Measurements from ENCODE around the gene ANXA6. TPM values are rescaled to one million over a fixed set of nuclear protein-coding genes. Genes with fewer than 3 reads are reported as not detected.

The ANXA6 gene
- total RNA-seq, 2 experiments from 2014 or later: 26.1 to 74.1 TPM

- Histone ChIP-seq H3K9me2 (ENCODE audit: insufficient read depth, low read length) (no peaks in the 10 kb centered on the region), H2AFZ (ENCODE audit: low read length) (no peak overlapping the region; the same call in 1 of the 2 replicates), H3K79me2 (ENCODE audit: insufficient read depth, low read depth, low read length) (peaks cover 3% of the 10 kb centered on the region; the same call in 1 of the 2 replicates), H3K9me3 (ENCODE audit: low read length) (peaks cover 27% of the 10 kb centered on the region), H3K4me3 (ENCODE audit: low read depth, low read length, poor library complexity, severe bottlenecking) (peak overlapping the region; percentile 25), H3K4me2 (ENCODE audit: low read length) (peak overlapping the region; percentile 65), H4K20me1 (ENCODE audit: insufficient read depth, low read length) (no peaks in the 10 kb centered on the region), H3K27ac (ENCODE audit: low read depth, low read length, poor library complexity, severe bottlenecking) (peak overlapping the region; percentile 92), H3K4me1 (ENCODE audit: insufficient read depth, low read length, poor library complexity, severe bottlenecking) (peaks cover 55% of the 10 kb centered on the region), H3K36me3 (ENCODE audit: insufficient read depth, low read length) (peaks cover 85% of the 10 kb centered on the region)
- TF ChIP-seq EZH2phosphoT487 (IDR thresholded peaks at IDR 0.05; ENCODE audit: borderline replicate concordance, low read depth, low read length): no peak
- TF ChIP-seq, protein P1, sequence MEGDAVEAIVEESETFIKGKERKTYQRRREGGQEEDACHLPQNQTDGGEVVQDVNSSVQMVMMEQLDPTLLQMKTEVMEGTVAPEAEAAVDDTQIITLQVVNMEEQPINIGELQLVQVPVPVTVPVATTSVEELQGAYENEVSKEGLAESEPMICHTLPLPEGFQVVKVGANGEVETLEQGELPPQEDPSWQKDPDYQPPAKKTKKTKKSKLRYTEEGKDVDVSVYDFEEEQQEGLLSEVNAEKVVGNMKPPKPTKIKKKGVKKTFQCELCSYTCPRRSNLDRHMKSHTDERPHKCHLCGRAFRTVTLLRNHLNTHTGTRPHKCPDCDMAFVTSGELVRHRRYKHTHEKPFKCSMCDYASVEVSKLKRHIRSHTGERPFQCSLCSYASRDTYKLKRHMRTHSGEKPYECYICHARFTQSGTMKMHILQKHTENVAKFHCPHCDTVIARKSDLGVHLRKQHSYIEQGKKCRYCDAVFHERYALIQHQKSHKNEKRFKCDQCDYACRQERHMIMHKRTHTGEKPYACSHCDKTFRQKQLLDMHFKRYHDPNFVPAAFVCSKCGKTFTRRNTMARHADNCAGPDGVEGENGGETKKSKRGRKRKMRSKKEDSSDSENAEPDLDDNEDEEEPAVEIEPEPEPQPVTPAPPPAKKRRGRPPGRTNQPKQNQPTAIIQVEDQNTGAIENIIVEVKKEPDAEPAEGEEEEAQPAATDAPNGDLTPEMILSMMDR (conservative IDR thresholded peaks at IDR 0.05; ENCODE audit: low read length): no peak
- ChIA-PET CTCF (ENCODE audit: unreplicated experiment) (no interaction called here), POLR2A (interaction anchor here (1.3 to 3.0 kb wide), 2 partner anchors 16 to 56 kb away, joined by 5 to 26 read pairs; partner anchors contain the start of gene GM2A)
- peak; percentile 96 for DNase-seq (ENCODE audit: low spot score)
- intact Hi-C loops (cut with micrococcal nuclease; ENCODE audit: unreplicated experiment): loop anchor here (1.0 to 2.0 kb wide), 4 partner anchors 18 to 60 kb away; no protein-coding TSS in a partner anchor
- no TSS peak for BruUV-seq (replicated peaks)
Measured at GRCh38 chr5:151196556-151197290, 39.1 kb upstream of the ANXA6 start.

DNA sequence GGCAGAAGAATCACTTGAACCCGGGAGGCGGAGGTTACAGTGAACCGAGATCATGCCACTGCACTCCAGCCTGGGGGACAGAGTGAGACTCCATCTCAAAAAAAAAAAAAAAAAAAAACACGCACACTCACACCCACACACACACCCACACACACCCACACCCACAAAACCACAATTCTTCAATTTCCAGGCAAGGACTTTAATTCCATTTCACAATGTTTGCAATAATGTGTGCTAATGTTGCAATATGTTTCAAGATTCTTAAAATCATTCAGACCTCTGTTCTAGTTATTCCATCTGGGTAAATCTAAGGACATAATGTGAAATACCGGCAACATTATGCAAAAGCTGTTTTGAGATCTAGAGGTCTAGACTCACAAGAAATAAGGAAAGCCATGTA is 38.0 kb upstream of the ANXA6 start:
- Histone ChIP-seq H3K9me2 (ENCODE audit: insufficient read depth, low read length) (no peaks in the 10 kb centered on the region), H3K27ac (ENCODE audit: low read depth, low read length, poor library complexity, severe bottlenecking) (peak overlapping the region; percentile 92), H2AFZ (ENCODE audit: low read length) (no peak overlapping the region), H3K9me3 (ENCODE audit: low read length) (peaks cover 38% of the 10 kb centered on the region), H3K79me2 (ENCODE audit: insufficient read depth, low read depth, low read length) (peaks cover 13% of the 10 kb centered on the region), H3K36me3 (ENCODE audit: insufficient read depth, low read length) (peaks cover 85% of the 10 kb centered on the region), H3K4me2 (ENCODE audit: low read length) (peak overlapping the region; percentile 65), H3K4me3 (ENCODE audit: low read depth, low read length, poor library complexity, severe bottlenecking) (peak overlapping the region; percentile 25), H3K4me1 (ENCODE audit: insufficient read depth, low read length, poor library complexity, severe bottlenecking) (peaks cover 58% of the 10 kb centered on the region), H4K20me1 (ENCODE audit: insufficient read depth, low read length) (no peaks in the 10 kb centered on the region)
- ChIA-PET POLR2A (interaction anchor here (0.6 to 0.7 kb wide), 2 partner anchors 23 to 440 kb away, joined by 3 read pairs; no protein-coding TSS in a partner anchor), CTCF (ENCODE audit: unreplicated experiment) (interaction anchor here (0.6 kb wide), 1 partner anchor 51 kb away, joined by 3 read pairs; no protein-coding TSS in a partner anchor)
- BruUV-seq (replicated peaks): no TSS peak
- no peak for DNase-seq (ENCODE audit: low spot score)
- TF ChIP-seq, protein P1 (conservative IDR thresholded peaks at IDR 0.05; ENCODE audit: low read length): no peak
- no peak for TF ChIP-seq EZH2phosphoT487 (IDR thresholded peaks at IDR 0.05; ENCODE audit: borderline replicate concordance, low read depth, low read length)
- intact Hi-C loops (cut with micrococcal nuclease; ENCODE audit: unreplicated experiment): loop anchor here (1.0 to 2.0 kb wide), 4 partner anchors 19 to 61 kb away; no protein-coding TSS in a partner anchor

- TSS peak; percentile 6 for BruUV-seq (replicated peaks)
- TF ChIP-seq, protein P1 (conservative IDR thresholded peaks at IDR 0.05; ENCODE audit: low read length): no peak
- no peak for TF ChIP-seq EZH2phosphoT487 (IDR thresholded peaks at IDR 0.05; ENCODE audit: borderline replicate concordance, low read depth, low read length)
- Histone ChIP-seq H4K20me1 (ENCODE audit: insufficient read depth, low read length) (no peaks in the 10 kb centered on the region), H3K4me1 (ENCODE audit: insufficient read depth, low read length, poor library complexity, severe bottlenecking) (peaks cover 38% of the 10 kb centered on the region), H3K9me2 (ENCODE audit: insufficient read depth, low read length) (no peaks in the 10 kb centered on the region), H3K4me3 (ENCODE audit: low read depth, low read length, poor library complexity, severe bottlenecking) (no peak overlapping the region), H3K4me2 (ENCODE audit: low read length) (no peak overlapping the region), H3K27ac (ENCODE audit: low read depth, low read length, poor library complexity, severe bottlenecking) (no peak overlapping the region), H2AFZ (ENCODE audit: low read length) (no peak overlapping the region), H3K9me3 (ENCODE audit: low read length) (peaks cover 57% of the 10 kb centered on the region), H3K36me3 (ENCODE audit: insufficient read depth, low read length) (peaks cover 83% of the 10 kb centered on the region), H3K79me2 (ENCODE audit: insufficient read depth, low read depth, low read length) (peaks cover 14% of the 10 kb centered on the region)
- peak; percentile 45 for DNase-seq (ENCODE audit: low spot score)
- ChIA-PET POLR2A (interaction anchor here (0.6 to 2.3 kb wide), 11 partner anchors 10 to 672 kb away, joined by 3 to 8 read pairs (median 5); partner anchors contain the start of gene CCDC69), CTCF (ENCODE audit: unreplicated experiment) (no interaction called here)
- intact Hi-C loops (cut with micrococcal nuclease; ENCODE audit: unreplicated experiment): no loop called here
Measured at GRCh38 chr5:151192626-151193025, 35.0 kb upstream of the ANXA6 start.

Data from OCI-LY7 (cell line).